H1 (cell line): ENCODE results near the gene MFSD6L. TPM values are rescaled to one million over a fixed set of nuclear protein-coding genes. Genes with fewer than 3 reads are reported as not detected.

Experiments
- CTCF ChIA-PET: fragments of 300-600 bp; sonication (Branson Sonifier 250); formaldehyde crosslinking; loops from one replicate; lab custom pipeline; 2021; ENCODE audit not compliant: partially characterized antibody; lab: Charles Lee
- POLR2A ChIA-PET: fragments of 300-600 bp; sonication (Branson Sonifier 250); formaldehyde crosslinking; loops from one replicate; lab custom pipeline; 2021; ENCODE audit warnings: inconsistent platforms; ENCODE audit not compliant: partially characterized antibody; lab: Charles Lee
- DNase-seq, 2 experiments: peaks; one replicate each; pipeline versions ENCODE4 v3.0.0 to v3.0.0-alpha.2; 2010 to 2022; ENCODE audit warnings: low spot score in 2 of 2, low read depth in 1 of 2, mixed read lengths in 1 of 2
- FAIRE-seq: peaks from 2 replicates; lab custom pipeline; 2011; peaks lifted over from hg19 to GRCh38; lab: Jason Lieb, UNC
- H2AFZ ChIP-seq: 2 replicates; pipeline ENCODE4 v1.8.1; 2012; ENCODE audit warnings: low read length, inconsistent platforms
- H2AK5ac ChIP-seq: 2 replicates; pipeline ENCODE4 v1.6.1; 2013; ENCODE audit warnings: low read depth, low read length
- H2BK120ac ChIP-seq: replicated peaks from 2 replicates; pipeline ENCODE3; 2013; ENCODE audit warnings: low read depth, low read length, inconsistent platforms
- H2BK12ac ChIP-seq: 2 replicates; pipeline ENCODE4 v1.6.1; 2013; ENCODE audit warnings: low read depth, low read length
- H2BK15ac ChIP-seq: 2 replicates; pipeline ENCODE4 v1.6.1; 2013; ENCODE audit warnings: low read length
- H2BK20ac ChIP-seq: 2 replicates; pipeline ENCODE4 v1.6.1; 2013; ENCODE audit warnings: low read length
- H2BK5ac ChIP-seq: 2 replicates; pipeline ENCODE4 v1.6.1; 2013; ENCODE audit warnings: low read depth, low read length
- H3K14ac ChIP-seq: 2 replicates; pipeline ENCODE4 v1.6.1; 2013; ENCODE audit warnings: inconsistent platforms; ENCODE audit not compliant: insufficient read length
- H3K18ac ChIP-seq: 2 replicates; pipeline ENCODE4 v1.6.1; 2013; ENCODE audit warnings: low read length; ENCODE audit errors: extremely low read depth
- H3K23ac ChIP-seq: 2 replicates; pipeline ENCODE4 v1.6.1; 2013; ENCODE audit warnings: inconsistent platforms; ENCODE audit not compliant: insufficient read length
- H3K23me2 ChIP-seq: 2 replicates; pipeline ENCODE4 v1.6.1; 2013; ENCODE audit warnings: low read depth, low read length
- H3K27ac ChIP-seq: 2 replicates; pipeline ENCODE4 v1.6.1; 2011; ENCODE audit warnings: low read depth, low read length, inconsistent platforms
- H3K27me3 ChIP-seq, 4 experiments: replicated peaks in 1 of 4; 1 replicate in 1 of 4; 2 replicates in 3 of 4; pipeline versions ENCODE4 v1.6.1 to v1.8.1; 2011 to 2013; ENCODE audit warnings: low read length in 3 of 4, mild to moderate bottlenecking in 3 of 4, inconsistent platforms in 2 of 4, mixed read lengths in 2 of 4, moderate library complexity in 1 of 4; ENCODE audit not compliant: control insufficient read depth in 3 of 4, insufficient read depth in 3 of 4; ENCODE audit errors: extremely low read depth in 1 of 4
- H3K36me3 ChIP-seq, 4 experiments: 2 replicates each; pipeline versions ENCODE4 v1.6.1 to v1.8.1; 2011 to 2013; ENCODE audit warnings: mild to moderate bottlenecking in 4 of 4, low read length in 3 of 4, moderate library complexity in 2 of 4, control low read depth in 1 of 4, inconsistent platforms in 1 of 4; ENCODE audit not compliant: insufficient read depth in 4 of 4, control insufficient read depth in 2 of 4
- H3K4ac ChIP-seq: replicated peaks from 2 replicates; pipeline ENCODE3; 2013; ENCODE audit warnings: low read length, low read depth, mixed read lengths, inconsistent platforms; ENCODE audit not compliant: insufficient read length
- H3K4me1 ChIP-seq, 4 experiments: replicated peaks in 1 of 4; 1 replicate in 1 of 4; 2 replicates in 3 of 4; pipeline versions ENCODE4 v1.6.1 to v1.8.1; 2011 to 2013; ENCODE audit warnings: low read length in 3 of 4, inconsistent platforms in 2 of 4, mixed read lengths in 1 of 4; ENCODE audit not compliant: insufficient read depth in 4 of 4, control insufficient read depth in 3 of 4
- H3K4me2 ChIP-seq, 2 experiments: 2 replicates each; pipeline versions ENCODE4 v1.6.1 to v1.8.1; 2011 to 2013; ENCODE audit warnings: low read depth in 2 of 2, low read length in 2 of 2, control low read depth in 1 of 2, inconsistent platforms in 1 of 2, mild to moderate bottlenecking in 1 of 2; ENCODE audit not compliant: insufficient read depth in 1 of 2
- H3K4me3 ChIP-seq, 4 experiments: fragments of 200-600, 300-600 bp in 1 of 4; sonication (generic), shearing (Covaris generic), sonication (Bioruptor Twin) in 1 of 4; 2 replicates each; pipeline versions ENCODE4 v1.5.1 to v1.8.1; 2011 to 2016; ENCODE audit warnings: low read length in 4 of 4, low read depth in 3 of 4, control low read depth in 2 of 4, inconsistent platforms in 2 of 4, mild to moderate bottlenecking in 2 of 4, mixed read lengths in 1 of 4, moderate library complexity in 1 of 4; ENCODE audit not compliant: insufficient read depth in 2 of 4; ENCODE audit errors: extremely low read depth in 1 of 4
- H3K56ac ChIP-seq: replicated peaks from 2 replicates; pipeline ENCODE3; 2013; ENCODE audit warnings: low read depth, mild to moderate bottlenecking, mixed read lengths, low read length, inconsistent platforms; ENCODE audit not compliant: insufficient read length
- H3K79me1 ChIP-seq: 2 replicates; pipeline ENCODE4 v1.6.1; 2013; ENCODE audit warnings: low read depth, low read length, control low read depth
- H3K79me2 ChIP-seq, 2 experiments: 2 replicates each; pipeline versions ENCODE4 v1.6.1 to v1.8.1; 2012 to 2013; ENCODE audit warnings: low read length in 2 of 2, mild to moderate bottlenecking in 2 of 2, inconsistent platforms in 1 of 2; ENCODE audit not compliant: insufficient read depth in 2 of 2, control insufficient read depth in 1 of 2
- H3K9ac ChIP-seq, 4 experiments: replicated peaks in 1 of 4; 1 replicate in 1 of 4; 2 replicates in 3 of 4; pipeline versions ENCODE4 v1.6.1 to v1.8.1; 2011 to 2013; ENCODE audit warnings: low read depth in 3 of 4, low read length in 3 of 4, control low read depth in 2 of 4, mild to moderate bottlenecking in 2 of 4, moderate library complexity in 2 of 4, inconsistent platforms in 1 of 4; ENCODE audit errors: extremely low read depth in 1 of 4
- H3K9me3 ChIP-seq, 2 experiments: 2 replicates each; pipeline versions ENCODE4 v1.6.1 to v1.8.1; 2012 to 2013; ENCODE audit warnings: mild to moderate bottlenecking in 2 of 2, moderate library complexity in 2 of 2, control low read depth in 1 of 2, inconsistent platforms in 1 of 2, low read depth in 1 of 2, low read length in 1 of 2, mixed read lengths in 1 of 2; ENCODE audit not compliant: insufficient read depth in 2 of 2
- H4K20me1 ChIP-seq, 2 experiments: replicated peaks in 1 of 2; 2 replicates each; pipeline versions ENCODE3 to v1.8.1; 2011 to 2013; ENCODE audit warnings: inconsistent platforms in 2 of 2, low read length in 2 of 2, mild to moderate bottlenecking in 1 of 2; ENCODE audit not compliant: insufficient read depth in 2 of 2, control insufficient read depth in 1 of 2
- H4K5ac ChIP-seq: 2 replicates; pipeline ENCODE4 v1.6.1; 2013; ENCODE audit warnings: low read length, low read depth, mixed read lengths, inconsistent platforms; ENCODE audit not compliant: insufficient read length
- H4K8ac ChIP-seq: 2 replicates; pipeline ENCODE4 v1.8.0; 2013; ENCODE audit warnings: mild to moderate bottlenecking, moderate library complexity, low read length, inconsistent platforms; ENCODE audit not compliant: insufficient read depth; ENCODE audit errors: extremely low read depth
- H4K91ac ChIP-seq: replicated peaks from 2 replicates; pipeline ENCODE3; 2013; ENCODE audit warnings: low read length, mixed read lengths, inconsistent platforms; ENCODE audit not compliant: insufficient read length
- RAD21 ChIP-seq, 2 experiments: IDR thresholded peaks in 1 of 2; conservative IDR thresholded peaks in 1 of 2; 2 replicates each; pipeline ENCODE4 v1.6.1; 2011; ENCODE audit warnings: low read depth in 2 of 2, low read length in 2 of 2, improper control_type of control experiment in 1 of 2, inconsistent platforms in 1 of 2, mild to moderate bottlenecking in 1 of 2, moderate library complexity in 1 of 2
- TEAD4 ChIP-seq: IDR thresholded peaks from 2 replicates; pipeline ENCODE4 v1.6.1; 2012; ENCODE audit warnings: low read depth, low read length, inconsistent platforms, mixed read lengths
- WGBS, 2 experiments: shearing (Covaris generic) in 1 of 2; methylation state at CpG; one replicate each; pipeline versions ENCODE4 v1.1.6 to v1.1.7; 2013 to 2015; ENCODE audit warnings: low lambda C conversion rate in 2 of 2, mixed read lengths in 2 of 2, inconsistent platforms in 1 of 2, low coverage in 1 of 2, missing lambda C conversion rate in 1 of 2; ENCODE audit not compliant: insufficient replicate concordance in 2 of 2, insufficient coverage in 1 of 2, insufficient read length in 1 of 2; ENCODE audit errors: extremely low coverage in 1 of 2, missing lambda C conversion rate in 1 of 2; 5-methylcytosine and 5-hydroxymethylcytosine counted together
- polyA plus RNA-seq, 7 experiments: library from polyadenylated mRNA; depleted of rRNA in 3 of 7; stranded (reverse) in 5 of 7; unstranded in 2 of 7; fragments of >200 nt in 5 of 7; fragments of 200-250 nt in 2 of 7; gene quantifications; 1 replicate in 5 of 7; 2 replicates in 1 of 7; 4 replicates in 1 of 7; pipeline versions ENCODE4 v1.2.1 to v1.2.3, GENCODE V29; 2011 to 2013; ENCODE audit warnings: missing spikeins in 2 of 7, mixed read lengths in 2 of 7
- total RNA-seq: library from RNA; stranded (reverse); fragmentation: NEBNext Ultra II Directional; extraction: Animal tissue kit (Norgen Biotek cat#: 25700); gene quantifications from 2 replicates; pipeline ENCODE4 v1.2.1, GENCODE V29; 2021

Gene MFSD6L
- total and polyA plus RNA-seq, 2 of the 8 experiments (the other 6 are each of a cell fraction or from before 2014, with no cell fraction given) = 2.6 to 2.7 TPM

DNA sequence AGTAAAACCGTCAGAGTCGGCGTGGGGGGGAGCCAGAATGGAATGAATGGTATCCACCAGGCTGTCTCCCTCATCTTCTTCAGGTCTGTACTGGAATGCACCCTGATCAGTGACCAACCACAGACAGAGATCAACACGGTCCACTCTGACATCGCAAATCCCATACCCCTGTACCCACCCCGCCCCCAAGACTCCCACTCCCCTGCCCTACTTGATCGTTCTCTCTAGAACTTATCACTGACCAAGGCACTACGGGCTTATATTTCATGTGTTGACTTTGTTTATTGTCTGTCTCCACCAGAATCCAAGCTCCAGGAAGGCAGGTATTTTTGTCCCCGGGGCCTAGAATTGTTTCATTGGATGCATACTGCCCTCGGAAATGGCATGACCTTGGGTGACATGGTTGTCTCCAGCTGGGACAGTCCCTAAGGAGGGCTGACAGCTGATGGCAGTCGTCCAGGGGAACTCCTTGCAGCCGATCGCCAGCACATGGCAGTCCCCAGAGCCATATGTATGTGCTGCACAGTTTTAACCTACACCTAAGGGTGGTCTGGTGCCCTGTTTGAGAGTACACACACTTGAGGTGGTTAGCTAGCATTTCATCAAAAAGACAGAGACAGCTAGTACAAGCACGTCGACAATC, 526 bp upstream of the MFSD6L start:
- Histone ChIP-seq H2BK5ac (no peak overlapping the region), H3K9me3 (no peaks in the 10 kb centered on the region), H4K91ac (no peak overlapping the region), H3K27me3 (peaks cover 0 to 6% (median 1%) of the 10 kb centered on the region in 4 experiments; a peak in 3 of 7 replicates), H3K56ac (no peak overlapping the region), H3K36me3 (no peaks in the 10 kb centered on the region), H2BK12ac (no peak overlapping the region), H3K79me2 (no peaks in the 10 kb centered on the region), H4K8ac (no peak overlapping the region), H2BK20ac (no peak overlapping the region), H3K23me2 (peaks cover 6% of the 10 kb centered on the region; the same call in 1 of the 2 replicates), H3K4me1 (peaks cover 0 to 19% (median 9%) of the 10 kb centered on the region in 4 experiments; a peak in 6 of 7 replicates), H2AK5ac (no peak overlapping the region), H3K9ac (0 out of 7 replicates have a peak overlapping the region, but pooled peaks of 1 of the 4 experiments have one; percentile 43), H4K20me1 (no peaks in the 10 kb centered on the region), H3K27ac (no peak overlapping the region), H4K5ac (no peak overlapping the region), H2AFZ (0 out of 2 replicates have a peak overlapping the region, but pooled peaks have one; percentile 76), H3K4me2 (peak overlapping the region; percentile 77 to 79), H3K79me1 (no peaks in the 10 kb centered on the region), H2BK15ac (no peak overlapping the region), H3K18ac (no peak overlapping the region), H3K4me3 (peak overlapping the region; percentile 21 to 71 (median 26); a peak in 4 of 8 replicates), H3K4ac (no peak overlapping the region), H3K14ac (no peak overlapping the region), H3K23ac (no peak overlapping the region)
- DNase-seq = no peak
- WGBS, 2 experiments = 75% methylated on average over 11 of the region's 15 CpGs; no CpG with 5 or more reads in 1 of the 2 experiments
- POLR2A ChIA-PET = interaction anchor here (0.5 to 1.6 kb wide), 10 partner anchors 10 to 626 kb away, joined by 3 to 4 read pairs (median 4); no protein-coding TSS in a partner anchor
- CTCF ChIA-PET = interaction anchor here (0.6 to 4.1 kb wide), 14 partner anchors 11 to 124 kb away, joined by 3 to 33 read pairs (median 4); no protein-coding TSS in a partner anchor
- FAIRE-seq = no peak
- TF ChIP-seq RAD21 (IDR thresholded peaks at IDR 0.05 in 1 of 2, conservative IDR thresholded peaks at IDR 0.05 in 1 of 2; ENCODE audit: low read depth in 2 of 2, low read length in 2 of 2) (no peak), TEAD4 (peak; percentile 41; the same call in 1 of the 2 replicates)
- TF ChIP-seq, all 59 proteins: peak for 1
- no peak overlapping the region for H2BK120ac ChIP-seq
